GM19468 (cell line): ENCODE measurements around the gene SCRN3.
"Not testable (repeated sequence)": the region's sequence is repeated elsewhere in the genome, so short reads cannot be mapped to it uniquely, and the experiment has no call there.

ENCODE experiments used
- ATAC-seq: cut with Tn5 transposase; IDR thresholded peaks from one replicate; pipeline ENCODE4 v1.9.1; 2021; ENCODE audit warnings: mild to moderate bottlenecking, moderate library complexity, moderate number of reproducible peaks; ENCODE audit not compliant: unreplicated experiment; ENCODE audit errors: extremely low read depth

SCRN3 gene

DNA sequence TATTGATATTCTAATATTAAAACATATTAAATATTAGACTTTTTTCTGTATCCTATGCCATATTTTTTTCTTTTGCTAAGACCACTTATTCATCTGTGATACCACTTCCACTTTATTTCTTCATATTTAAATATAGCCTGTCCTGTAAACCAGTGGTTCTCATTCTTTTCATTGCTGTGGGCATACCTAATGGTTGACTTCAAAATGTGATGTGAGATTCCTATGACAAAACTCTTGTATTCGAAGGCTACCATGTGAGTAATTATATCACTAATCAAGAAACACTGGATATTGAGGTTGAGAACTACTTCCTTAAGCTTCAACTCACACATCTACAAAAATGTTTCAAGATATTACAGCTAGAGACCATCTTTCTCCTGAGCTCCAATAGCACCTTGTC lies 3.6 kb downstream of the SCRN3 start:
- ATAC-seq, result no peak

DNA sequence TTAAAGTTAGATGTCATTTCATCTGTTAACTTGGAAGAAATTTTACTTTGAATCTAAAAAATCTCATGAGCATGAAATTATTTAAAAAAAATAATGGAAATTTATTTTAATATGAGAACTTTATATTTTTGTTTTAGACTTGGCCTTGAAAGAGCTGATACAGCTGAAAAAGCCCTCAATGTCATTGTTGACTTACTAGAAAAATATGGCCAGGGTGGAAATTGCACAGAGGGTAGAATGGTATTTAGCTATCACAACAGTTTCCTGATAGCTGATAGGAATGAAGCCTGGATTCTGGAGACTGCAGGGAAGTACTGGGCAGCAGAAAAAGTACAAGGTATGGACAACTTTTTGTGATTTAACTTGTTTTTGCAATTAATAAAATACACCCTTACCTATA lies 5.3 kb downstream of the SCRN3 start:
- no peak for ATAC-seq

DNA sequence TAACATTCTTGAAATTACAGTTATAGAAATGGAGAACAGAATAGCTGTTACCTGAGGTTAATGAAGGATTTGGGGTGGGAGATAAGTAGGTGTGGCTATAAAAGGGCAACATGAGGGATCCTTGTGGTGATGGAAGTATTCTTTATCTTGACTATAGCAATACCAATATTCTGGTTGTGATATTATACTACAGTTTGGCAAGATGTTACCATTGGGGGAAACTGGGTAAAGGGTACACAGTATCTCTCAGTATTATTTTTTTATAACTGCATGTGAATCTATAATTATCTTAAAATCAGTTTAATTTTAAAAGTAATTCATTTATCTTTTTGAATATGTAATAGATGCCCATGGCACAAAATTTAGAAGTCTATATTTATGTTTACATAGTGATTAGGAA lies 8.1 kb downstream of the SCRN3 start:
- ATAC-seq, result no peak

DNA sequence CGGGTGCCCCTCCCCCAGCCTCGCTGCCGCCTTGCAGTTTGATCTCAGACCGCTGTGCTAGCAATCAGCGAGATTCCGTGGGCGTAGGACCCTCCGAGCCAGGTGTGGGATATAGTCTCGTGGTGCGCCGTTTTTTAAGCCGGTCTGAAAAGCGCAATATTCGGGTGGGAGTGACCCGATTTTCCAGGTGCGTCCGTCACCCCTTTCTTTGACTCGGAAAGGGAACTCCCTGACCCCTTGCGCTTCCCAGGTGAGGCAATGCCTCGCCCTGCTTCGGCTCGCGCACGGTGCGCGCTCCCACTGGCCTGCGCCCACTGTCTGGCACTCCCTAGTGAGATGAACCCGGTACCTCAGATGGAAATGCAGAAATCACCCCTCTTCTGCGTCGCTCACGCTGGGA lies 14.5 kb downstream of the SCRN3 start:
- ATAC-seq, result not testable (repeated sequence)

DNA sequence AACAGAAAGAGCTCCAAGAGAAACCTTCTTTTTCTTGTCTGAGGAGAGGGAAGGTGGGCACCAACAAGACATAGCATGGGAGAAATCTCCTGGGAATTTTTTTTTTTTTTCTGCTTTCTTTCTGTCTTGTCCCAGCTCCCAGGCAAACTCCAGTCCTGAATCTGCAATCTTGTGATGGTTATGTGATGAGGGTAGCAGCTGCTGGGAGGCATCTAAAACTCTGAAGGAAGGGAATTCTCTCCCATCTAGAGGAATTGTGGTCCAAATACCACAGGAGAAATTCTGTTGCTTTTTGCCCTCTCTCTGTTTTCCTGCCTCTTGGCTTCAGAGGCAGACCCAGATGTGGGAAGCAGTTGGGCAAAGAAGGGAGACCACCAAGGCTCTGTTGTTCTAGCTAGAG lies 16.7 kb downstream of the SCRN3 start:
- ATAC-seq, result no peak

DNA sequence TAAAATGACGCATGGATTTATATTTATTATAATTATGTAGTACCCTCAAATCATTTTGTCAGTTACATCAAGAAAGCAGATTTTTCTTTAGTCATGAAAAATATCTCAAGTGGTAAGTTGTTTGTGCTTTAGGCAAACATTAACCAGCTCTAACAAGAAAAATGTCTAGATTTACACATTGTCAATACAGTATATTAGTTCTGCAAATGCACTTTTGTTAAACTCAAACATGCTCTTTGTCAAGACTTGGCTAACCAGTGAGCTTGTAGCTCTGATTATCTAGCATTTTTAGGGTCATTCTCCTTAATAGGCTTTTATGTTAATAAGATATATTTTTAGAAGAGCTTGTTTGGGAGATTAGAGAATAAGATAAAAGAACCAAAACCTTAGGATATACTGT lies 32.7 kb downstream of the SCRN3 start:
- no peak for ATAC-seq

DNA sequence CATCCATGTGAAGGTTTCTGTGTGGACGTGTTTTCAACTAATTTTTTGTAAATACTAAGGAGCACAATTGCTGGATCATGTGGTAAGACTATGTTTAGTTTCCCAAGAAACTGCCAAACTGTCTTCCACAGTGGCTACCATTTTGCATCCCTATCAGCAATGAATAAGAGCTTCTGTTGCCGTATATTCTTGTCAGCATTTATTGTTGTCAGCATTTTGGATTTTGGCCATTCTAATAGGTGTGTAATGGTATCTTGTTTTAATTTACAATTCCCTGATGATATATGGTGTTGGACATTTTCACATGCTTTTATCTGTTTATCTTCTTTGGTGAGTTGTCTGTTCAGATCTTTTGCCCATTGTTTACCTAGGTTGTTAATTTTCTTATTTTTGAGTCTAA lies 34.5 kb downstream of the SCRN3 start:
- ATAC-seq, result no peak

DNA sequence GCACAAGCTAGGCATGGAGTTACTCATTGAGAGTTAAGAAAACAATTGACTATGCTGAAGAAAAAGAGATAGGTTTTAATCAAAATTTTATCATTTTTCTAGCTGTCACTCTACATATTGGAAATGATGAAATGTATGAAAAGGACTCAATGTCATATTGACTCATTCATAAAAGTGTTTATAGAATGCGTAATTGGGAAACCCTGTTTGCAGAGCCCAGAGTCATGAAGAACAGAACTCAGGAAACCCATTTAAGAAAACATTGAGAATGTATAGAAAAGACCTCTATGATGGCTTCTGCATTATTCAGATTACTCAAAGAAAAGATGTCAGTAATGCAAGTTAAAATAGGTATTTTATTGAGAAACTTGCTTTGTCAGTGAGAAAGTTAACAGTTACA lies 36.4 kb downstream of the SCRN3 start:
- no peak for ATAC-seq

DNA sequence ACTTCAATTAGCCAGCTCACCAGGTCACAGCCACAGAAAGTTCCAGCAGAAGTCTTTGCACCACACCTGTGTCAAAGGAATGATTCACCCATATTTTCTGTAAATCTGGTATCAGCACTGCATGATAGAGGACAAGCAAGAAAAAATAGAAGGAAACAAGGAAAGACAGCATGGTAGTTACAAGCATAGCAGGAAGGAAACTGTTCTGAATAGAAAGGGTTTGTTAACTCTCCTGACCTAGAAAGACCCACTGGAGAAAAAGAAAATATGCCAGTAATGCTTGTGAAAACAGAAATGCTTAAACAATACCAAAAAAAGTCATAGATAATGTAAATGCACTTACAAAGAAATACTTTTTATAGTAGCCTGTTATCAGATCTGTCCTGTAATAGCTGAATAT lies 40.8 kb downstream of the SCRN3 start:
- ATAC-seq, result no peak

DNA sequence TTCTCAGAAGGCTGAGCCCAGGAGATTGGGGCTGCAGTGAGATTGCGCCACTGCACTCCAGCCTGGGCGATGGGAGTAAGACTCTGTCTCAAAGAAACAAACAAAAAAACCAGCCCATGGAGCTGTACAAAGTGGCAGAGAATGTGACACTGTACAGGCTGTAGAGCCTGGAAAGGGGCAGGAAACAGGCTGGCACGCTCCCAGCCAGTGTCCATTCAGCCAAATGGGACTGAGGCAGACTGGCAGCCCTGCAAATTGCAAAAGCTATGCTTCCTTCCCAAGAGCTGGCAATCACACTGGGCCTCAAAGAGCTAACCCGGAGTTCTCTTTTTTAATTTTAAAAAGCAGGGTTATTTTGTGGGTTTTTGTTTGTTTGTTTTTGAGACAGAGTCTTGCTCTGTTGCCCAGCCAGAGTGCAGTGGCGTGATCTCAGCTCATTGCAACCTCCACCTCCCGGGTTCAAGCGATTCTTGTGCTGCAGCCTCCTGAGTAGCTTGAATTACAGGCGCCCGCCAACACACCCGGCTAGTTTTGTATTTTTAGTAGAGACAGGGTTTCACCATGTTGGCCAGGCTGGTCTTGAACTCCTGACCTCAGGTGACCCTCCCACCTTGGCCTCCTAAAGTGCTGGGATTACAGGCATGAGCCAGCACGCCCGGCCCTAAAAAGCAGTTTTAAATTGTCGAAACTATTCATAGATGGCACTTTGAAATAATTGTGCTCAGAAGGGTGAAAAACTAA lies 42.8 kb downstream of the SCRN3 start:
- no peak for ATAC-seq

DNA sequence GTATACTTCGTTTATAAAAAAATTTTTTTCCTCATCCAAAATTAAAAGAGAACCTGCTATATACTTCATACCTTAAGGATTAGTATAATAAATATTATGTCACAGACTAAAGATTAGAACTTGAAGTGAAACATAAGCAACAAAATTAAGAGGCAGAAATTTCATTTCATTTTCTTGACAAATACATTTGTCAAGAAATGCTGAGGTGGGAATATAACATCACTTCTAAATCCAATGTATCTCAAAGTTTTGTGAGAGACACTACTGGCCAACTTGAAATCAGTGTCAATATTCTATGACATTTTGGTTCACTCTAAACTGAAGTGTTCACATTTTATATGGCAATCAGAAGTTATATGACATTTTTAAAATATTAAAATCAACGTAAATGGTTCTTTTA lies 43.8 kb downstream of the SCRN3 start:
- no peak for ATAC-seq

DNA sequence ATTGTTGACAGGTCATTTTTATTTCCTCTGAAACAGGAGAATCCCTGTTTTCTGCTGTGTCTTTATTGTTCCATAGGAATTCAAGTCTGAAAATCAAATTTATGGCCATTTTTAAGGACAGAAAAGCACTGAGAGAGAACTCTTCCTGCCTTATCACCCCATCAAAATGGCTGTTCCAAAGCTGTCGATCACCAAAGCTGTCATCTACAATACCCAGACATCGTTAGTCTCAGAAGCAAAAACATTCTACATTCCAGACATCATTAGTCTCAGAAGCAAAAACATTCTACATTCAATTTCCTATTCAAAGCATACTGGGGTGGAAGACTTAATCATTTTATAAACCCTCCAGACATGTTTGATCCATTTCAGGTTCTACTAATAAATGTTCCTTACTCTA lies 44.4 kb downstream of the SCRN3 start:
- ATAC-seq, result no peak

DNA sequence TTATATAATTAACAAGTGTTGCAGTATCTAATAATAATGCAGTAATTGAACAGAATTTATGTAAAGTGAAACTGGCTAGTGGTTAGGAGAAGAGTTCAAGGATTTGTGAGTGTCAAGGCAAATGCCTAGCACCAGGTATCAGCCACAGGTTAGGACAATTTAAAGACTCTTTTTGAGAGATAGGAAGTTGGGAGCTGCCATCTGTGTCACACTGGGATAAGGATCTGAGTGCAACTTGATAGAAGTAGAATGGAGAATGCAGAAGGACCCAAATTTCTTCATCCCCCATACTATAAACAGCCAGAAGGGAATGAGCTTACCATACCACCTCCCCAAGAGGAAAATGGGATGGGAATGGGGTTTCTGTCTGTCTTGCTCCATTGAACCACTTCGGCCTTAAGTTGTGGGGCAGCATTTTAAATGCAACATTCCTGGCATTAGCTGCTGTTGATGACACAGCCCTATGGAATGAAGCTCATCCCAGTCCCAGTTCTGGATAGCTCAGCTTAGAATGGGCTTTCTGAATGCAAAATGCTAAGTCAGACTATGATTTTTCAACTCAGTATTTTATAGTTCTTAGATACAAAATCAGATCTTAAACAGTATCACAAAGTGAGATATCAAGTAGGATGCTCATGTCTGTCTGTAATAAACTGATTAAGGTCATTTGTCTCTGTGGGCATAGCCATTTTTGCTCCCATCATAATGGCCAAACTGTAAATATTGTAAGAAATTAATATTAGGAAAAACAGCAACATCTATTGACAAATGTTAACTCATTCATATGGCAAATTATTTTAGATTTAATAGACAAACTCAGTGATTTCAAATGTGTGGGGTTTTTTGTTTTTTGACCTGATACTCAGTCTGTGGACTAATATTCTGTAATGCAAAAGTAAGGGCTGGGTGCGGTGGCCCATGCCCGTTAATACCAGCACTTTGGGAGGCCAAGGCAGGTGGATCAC lies 47.3 kb downstream of the SCRN3 start:
- ATAC-seq, result no peak

DNA sequence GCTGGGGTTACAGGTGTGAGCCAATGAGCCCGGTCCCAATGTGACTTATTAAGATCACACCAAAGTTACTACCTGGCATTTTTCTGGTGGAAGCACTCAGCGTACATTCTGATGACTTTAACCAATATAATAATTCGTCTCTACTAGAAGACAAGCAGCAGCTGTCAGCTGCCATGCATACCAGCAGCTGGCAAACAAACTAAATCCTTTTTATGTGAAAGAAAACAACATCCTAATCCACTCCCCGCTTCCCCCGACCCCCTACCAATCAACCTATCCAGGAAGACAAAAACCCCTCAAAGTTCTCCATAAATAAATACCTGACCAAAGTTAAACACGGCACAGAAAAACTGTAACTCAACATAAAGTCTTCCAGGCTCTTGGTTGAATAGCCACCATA lies 49.2 kb downstream of the SCRN3 start:
- ATAC-seq, result no peak

DNA sequence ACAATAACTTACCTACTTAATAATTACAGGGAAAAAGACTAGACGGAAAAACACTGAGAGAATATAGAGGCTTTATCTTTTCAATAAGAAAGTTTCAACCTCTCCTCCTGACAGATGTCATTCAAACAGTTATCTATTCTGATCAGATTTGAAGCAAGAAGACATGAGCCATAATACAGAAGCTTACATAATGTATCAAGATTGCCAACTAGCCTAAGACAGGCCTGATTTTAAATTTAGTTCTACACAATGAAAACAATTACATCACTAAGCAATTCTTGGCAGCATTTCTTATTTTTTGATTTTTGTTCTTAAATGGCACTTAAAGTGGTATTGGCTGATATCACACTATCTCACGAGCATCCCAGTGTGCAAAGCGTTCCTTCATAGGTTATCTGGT lies 49.7 kb downstream of the SCRN3 start:
- ATAC-seq, result no peak

DNA sequence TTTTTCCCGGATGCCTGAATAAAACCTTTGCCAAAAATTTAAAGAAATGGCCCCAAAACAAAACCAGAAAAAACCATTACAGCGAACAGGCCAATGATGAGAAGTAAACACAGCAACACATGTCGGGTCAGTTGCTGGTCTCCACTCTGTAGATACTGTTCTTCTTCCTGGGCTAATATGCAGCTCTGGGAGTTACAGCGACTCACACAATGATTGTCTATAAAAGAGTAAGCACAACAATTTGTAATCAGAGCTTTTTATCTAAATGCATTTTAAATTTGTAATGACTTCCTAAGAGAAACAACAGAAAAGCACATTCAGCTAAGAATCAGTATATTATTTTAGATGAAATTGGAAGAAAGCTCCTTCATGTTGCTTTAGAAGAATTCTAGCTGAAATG lies 51.0 kb downstream of the SCRN3 start:
- ATAC-seq, result no peak

DNA sequence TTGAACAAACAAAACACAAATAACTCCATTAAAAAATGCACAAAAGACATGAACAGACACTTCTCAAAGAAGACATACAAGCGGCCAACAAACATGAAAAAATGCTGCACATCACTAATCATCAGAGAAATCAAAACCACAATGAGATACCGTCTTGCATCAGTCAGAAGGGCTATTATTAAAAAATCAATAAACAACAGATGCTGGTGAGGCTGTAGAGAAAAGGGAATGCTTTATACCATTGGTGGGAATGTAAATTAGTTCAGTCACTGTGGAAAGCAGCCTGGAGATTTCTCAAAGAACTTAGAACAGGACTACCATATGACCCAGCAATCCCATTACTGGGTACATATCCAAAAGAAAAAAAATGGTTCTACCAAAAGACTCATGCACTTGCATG lies 53.5 kb downstream of the SCRN3 start:
- ATAC-seq, result no peak

DNA sequence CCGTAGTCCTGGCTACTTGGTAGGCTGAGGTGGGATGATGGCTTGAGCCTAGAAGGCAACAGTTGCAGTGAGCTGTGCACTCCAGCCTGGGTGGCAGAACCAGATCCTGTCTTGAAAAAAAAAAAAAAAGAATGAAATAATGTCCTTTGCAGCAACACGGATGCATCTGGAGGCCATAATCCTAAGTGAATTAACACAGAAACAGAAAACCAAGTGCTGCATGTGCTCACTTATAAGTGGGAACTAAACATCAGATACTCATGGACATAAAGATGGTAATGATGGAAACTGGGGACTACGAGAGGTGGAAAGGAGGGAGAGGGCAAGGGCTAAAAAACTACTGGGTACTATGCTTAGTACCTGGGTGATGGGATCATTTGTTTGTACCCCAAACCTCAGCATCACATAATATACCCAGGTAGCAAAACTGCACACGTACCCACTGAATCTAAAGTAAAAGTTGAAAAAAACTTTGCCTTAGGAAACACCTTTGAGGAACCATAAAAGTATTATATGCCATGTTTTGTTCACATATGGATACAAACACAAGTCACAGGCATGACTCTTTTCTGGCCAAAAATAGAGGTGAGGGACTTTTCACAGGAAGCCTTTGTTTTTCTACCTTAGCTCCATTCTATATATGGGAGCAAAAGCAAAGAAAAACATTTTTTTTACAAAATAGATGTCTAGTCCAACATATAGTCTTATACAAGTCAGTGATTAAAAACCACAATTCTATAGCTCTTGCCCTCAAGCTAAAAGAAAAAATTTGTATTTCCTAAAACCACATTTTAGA lies 54.7 kb downstream of the SCRN3 start:
- ATAC-seq, result no peak

DNA sequence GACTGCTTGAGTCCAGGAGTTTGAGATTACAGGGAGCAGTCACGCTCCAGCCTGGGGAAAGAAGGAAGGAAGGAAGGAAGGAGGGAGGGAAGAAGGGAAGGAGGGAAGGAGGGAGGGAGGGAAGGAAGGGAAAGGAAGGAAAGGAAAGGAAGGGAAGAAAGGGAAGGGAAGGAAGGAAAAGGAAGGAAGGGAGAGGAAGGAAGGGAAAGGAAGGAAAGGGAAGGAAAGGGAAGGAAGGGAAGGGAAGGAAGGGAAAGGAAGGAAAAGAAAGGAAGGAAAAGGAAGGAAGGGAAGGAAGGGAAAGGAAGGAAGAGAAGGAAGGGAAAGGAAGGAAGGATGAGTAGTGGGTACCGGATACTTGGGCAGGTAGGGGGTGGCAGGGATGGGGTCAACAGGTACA lies 59.0 kb downstream of the SCRN3 start:
- ATAC-seq, result no peak

DNA sequence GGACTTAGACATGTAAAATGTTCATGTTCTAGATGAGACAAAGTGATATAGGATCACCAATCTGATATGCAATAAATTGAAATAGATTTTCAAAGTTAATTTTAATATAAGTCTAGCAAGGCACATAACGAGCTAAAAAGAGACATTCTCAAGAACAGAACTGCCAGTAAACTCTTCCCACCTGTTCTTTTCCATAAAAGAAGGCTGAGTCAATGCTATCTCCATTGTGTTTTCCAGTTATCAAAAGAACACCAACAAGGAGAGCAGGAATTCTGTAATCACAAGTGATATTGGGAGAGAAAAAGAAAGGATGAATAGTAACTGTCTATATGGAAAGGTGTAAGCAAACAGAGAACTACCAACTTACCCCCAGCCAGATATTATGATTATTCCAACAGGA lies 65.7 kb downstream of the SCRN3 start:
- ATAC-seq, result no peak

DNA sequence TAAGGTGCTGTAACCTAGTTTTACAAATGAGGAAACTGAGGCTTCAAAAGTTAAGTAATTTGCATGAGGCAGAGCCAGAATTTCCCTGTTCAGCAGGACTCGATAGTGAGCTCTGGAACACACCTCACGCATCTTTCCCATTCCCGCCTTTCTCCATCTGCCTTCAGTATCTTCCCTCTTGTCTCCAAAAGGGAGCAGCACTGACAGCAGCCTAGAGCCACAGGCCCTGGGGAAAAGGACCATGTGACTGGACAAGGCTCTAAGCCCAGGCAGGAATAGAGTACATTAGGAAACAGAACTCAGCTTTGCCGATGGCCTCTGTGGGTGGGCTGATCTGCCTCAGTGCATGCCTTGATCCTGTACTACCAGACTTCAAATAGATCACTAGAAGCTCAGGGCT lies 69.8 kb downstream of the SCRN3 start:
- ATAC-seq, result no peak
